IMR-90 (cell line): ENCODE data around the gene ZNF473. TPM values are rescaled to one million over a fixed set of nuclear protein-coding genes. Genes with fewer than 3 reads are reported as not detected.

Source experiments
- ATAC-seq: fragments of 200-7000 bp; cut with Tn5 transposase; 2 replicates; pipeline ENCODE4 v1.9.1; 2020; ENCODE audit warnings: low read depth, mild to moderate bottlenecking, moderate library complexity
- BruUV-seq: library from RNA; stranded (reverse); fragments of 400-500 nt; replicated peaks from 2 replicates; lab custom pipeline; 2021; lab: Mats Ljungman, UMichigan
- CTCF ChIA-PET: fragments of 300-600 bp; formaldehyde crosslinking; extraction: SDS; loops from one replicate; lab custom pipeline; 2021; ENCODE audit warnings: antibody characterized with exemption; lab: Yijun Ruan, JAX
- POLR2A ChIA-PET: fragments of 300-600 bp; sonication (Branson Sonifier 250); formaldehyde crosslinking; loops from one replicate; lab custom pipeline; 2022; ENCODE audit warnings: antibody characterized with exemption; ENCODE audit not compliant: unreplicated experiment; lab: Charles Lee
- DNase-seq: peaks from one replicate; pipeline ENCODE4 v3.0.0; 2013
- H2AFZ ChIP-seq: replicated peaks from 2 replicates; pipeline ENCODE3; 2013; ENCODE audit warnings: low read length, mild to moderate bottlenecking; ENCODE audit not compliant: poor library complexity
- H2AK5ac ChIP-seq: 2 replicates; pipeline ENCODE4 v1.6.1; 2013; ENCODE audit warnings: low read depth, low read length, inconsistent platforms
- H2AK9ac ChIP-seq: replicated peaks from 2 replicates; pipeline ENCODE3; 2013; ENCODE audit warnings: mild to moderate bottlenecking, low read depth, low read length, moderate library complexity; ENCODE audit not compliant: poor library complexity
- H2BK120ac ChIP-seq: 2 replicates; pipeline ENCODE4 v1.6.1; 2013; ENCODE audit warnings: low read depth, low read length, inconsistent platforms
- H2BK15ac ChIP-seq: 3 replicates; pipeline ENCODE4 v1.6.1; 2013; ENCODE audit warnings: low read depth, low read length, inconsistent platforms
- H2BK20ac ChIP-seq: 2 replicates; pipeline ENCODE4 v1.6.1; 2013; ENCODE audit warnings: low read depth, mild to moderate bottlenecking, inconsistent platforms, low read length, moderate library complexity
- H2BK5ac ChIP-seq: 2 replicates; pipeline ENCODE4 v1.6.1; 2013; ENCODE audit warnings: mild to moderate bottlenecking, low read depth, low read length, inconsistent platforms; ENCODE audit not compliant: poor library complexity, severe bottlenecking
- H3K14ac ChIP-seq: replicated peaks from 2 replicates; pipeline ENCODE4 v1.6.1; 2013; ENCODE audit warnings: low read depth, low read length, inconsistent platforms
- H3K18ac ChIP-seq: 2 replicates; pipeline ENCODE4 v1.6.1; 2013; ENCODE audit warnings: low read depth, low read length, control low read depth
- H3K23ac ChIP-seq: 2 replicates; pipeline ENCODE4 v1.6.1; 2013; ENCODE audit warnings: low read depth, low read length, inconsistent platforms
- H3K27ac ChIP-seq: 2 replicates; pipeline ENCODE4 v1.5.1; 2013; ENCODE audit warnings: mild to moderate bottlenecking, control low read depth, low read length; ENCODE audit not compliant: insufficient read depth
- H3K27me3 ChIP-seq: 2 replicates; pipeline ENCODE4 v1.6.1; 2013; ENCODE audit warnings: low read length; ENCODE audit not compliant: control insufficient read depth, insufficient read depth
- H3K36me3 ChIP-seq: 2 replicates; pipeline ENCODE4 v1.6.1; 2013; ENCODE audit warnings: low read length, mixed read lengths; ENCODE audit not compliant: control insufficient read depth, insufficient read depth
- H3K4ac ChIP-seq: 2 replicates; pipeline ENCODE4 v1.6.1; 2013; ENCODE audit warnings: low read depth, low read length, inconsistent platforms
- H3K4me1 ChIP-seq: 2 replicates; pipeline ENCODE4 v1.6.1; 2013; ENCODE audit warnings: low read length, mixed read lengths; ENCODE audit not compliant: control insufficient read depth, insufficient read depth
- H3K4me2 ChIP-seq: 2 replicates; pipeline ENCODE4 v1.6.1; 2013; ENCODE audit warnings: low read depth, mild to moderate bottlenecking, control low read depth, low read length, moderate library complexity
- H3K4me3 ChIP-seq: 2 replicates; pipeline ENCODE4 v1.5.1; 2013; ENCODE audit warnings: low read depth, mild to moderate bottlenecking, control low read depth, low read length, moderate library complexity; ENCODE audit not compliant: insufficient read depth
- H3K56ac ChIP-seq: 2 replicates; pipeline ENCODE4 v1.6.1; 2013; ENCODE audit warnings: low read length, inconsistent platforms; ENCODE audit not compliant: insufficient read depth; ENCODE audit errors: extremely low read depth
- H3K79me1 ChIP-seq, 2 experiments: 2 replicates each; pipeline ENCODE4 v1.6.1; 2013; ENCODE audit warnings: low read length in 2 of 2, inconsistent platforms in 1 of 2, low read depth in 1 of 2
- H3K9ac ChIP-seq: 2 replicates; pipeline ENCODE4 v1.6.1; 2013; ENCODE audit warnings: low read depth, low read length, control low read depth
- H3K9me1 ChIP-seq: 2 replicates; pipeline ENCODE4 v1.6.1; 2013; ENCODE audit warnings: low read length, inconsistent platforms; ENCODE audit not compliant: insufficient read depth
- H3K9me3 ChIP-seq: 2 replicates; pipeline ENCODE4 v1.6.1; 2013; ENCODE audit warnings: low read length; ENCODE audit not compliant: control insufficient read depth, insufficient read depth
- H4K20me1 ChIP-seq: 2 replicates; pipeline ENCODE4 v1.6.1; 2013; ENCODE audit warnings: low read length, inconsistent platforms; ENCODE audit not compliant: insufficient read depth
- H4K5ac ChIP-seq: 2 replicates; pipeline ENCODE4 v1.6.1; 2013; ENCODE audit warnings: mild to moderate bottlenecking, low read depth, low read length, control low read depth
- H4K8ac ChIP-seq, 2 experiments: 2 replicates each; pipeline ENCODE4 v1.6.1; 2013; ENCODE audit warnings: low read depth in 2 of 2, low read length in 2 of 2, control low read depth in 1 of 2, inconsistent platforms in 1 of 2
- H4K91ac ChIP-seq: 2 replicates; pipeline ENCODE4 v1.6.1; 2013; ENCODE audit warnings: low read depth, low read length, inconsistent platforms; ENCODE audit not compliant: insufficient read depth
- BHLHE40 ChIP-seq: fragments of 150-350 bp; IDR thresholded peaks from 2 replicates; pipeline ENCODE4 v1.6.1; 2016; ENCODE audit warnings: mild to moderate bottlenecking, low read depth, low read length
- CEBPB ChIP-seq: IDR thresholded peaks from 2 replicates; pipeline ENCODE4 v1.6.1; 2012; ENCODE audit warnings: low read depth, low read length, improper control_type of control experiment
- CHD1 ChIP-seq: IDR thresholded peaks from 2 replicates; pipeline ENCODE4 v1.6.1; 2012; ENCODE audit warnings: low read depth, low read length, improper control_type of control experiment
- MAZ ChIP-seq: IDR thresholded peaks from 2 replicates; pipeline ENCODE4 v1.6.1; 2012; ENCODE audit warnings: low read depth, mild to moderate bottlenecking, low read length, improper control_type of control experiment, moderate library complexity, borderline replicate concordance
- MXI1 ChIP-seq: IDR thresholded peaks from 2 replicates; pipeline ENCODE4 v1.6.1; 2012; ENCODE audit warnings: low read depth, mild to moderate bottlenecking, low read length, moderate library complexity, borderline replicate concordance
- NFE2L2 ChIP-seq: fragments of 150-350 bp; IDR thresholded peaks from 2 replicates; pipeline ENCODE4 v1.6.1; 2016; ENCODE audit warnings: low read depth, mild to moderate bottlenecking, low read length
- RAD21 ChIP-seq: IDR thresholded peaks from 2 replicates; pipeline ENCODE4 v1.6.1; 2012; ENCODE audit warnings: low read length, improper control_type of control experiment
- RCOR1 ChIP-seq: IDR thresholded peaks from 2 replicates; pipeline ENCODE4 v1.6.1; 2012; ENCODE audit warnings: mild to moderate bottlenecking, low read length, improper control_type of control experiment; ENCODE audit not compliant: insufficient replicate concordance
- RFX5 ChIP-seq: IDR thresholded peaks from 2 replicates; pipeline ENCODE4 v1.8.0; 2012; ENCODE audit warnings: low read depth, mild to moderate bottlenecking, low read length, moderate library complexity
- WGBS, 2 experiments: methylation state at CpG; one replicate each; pipeline versions ENCODE4 v1.1.5 to v1.1.7; 2013; ENCODE audit warnings: missing lambda C conversion rate in 2 of 2; ENCODE audit not compliant: insufficient read length in 1 of 2; ENCODE audit errors: extremely low coverage in 2 of 2; 5-methylcytosine and 5-hydroxymethylcytosine counted together
- dilution Hi-C: fragments of 300-500 bp; cut with HindIII; formaldehyde crosslinking; loops from one replicate; pipeline ENCODE4 v1.14.3; 2018; ENCODE audit warnings: low sequenced_read_pairs; ENCODE audit not compliant: unreplicated experiment
- in situ Hi-C: fragments of 300-500 bp; cut with MboI; formaldehyde crosslinking; loops from 3 replicates; pipeline ENCODE4 v1.14.3; 2019; ENCODE audit warnings: low sequenced_read_pairs, inconsistent platforms, mixed read lengths
- intact Hi-C: fragments of 100-400 bp; cut with micrococcal nuclease; formaldehyde crosslinking; loops from 2 replicates; pipeline ENCODE4 v1.10.0; 2022
- polyA plus RNA-seq, 3 experiments: library from polyadenylated mRNA; depleted of rRNA; stranded (reverse); fragments of >200 nt; gene quantifications; 2 replicates each; pipeline ENCODE4 v1.2.3, GENCODE V29; 2012; ENCODE audit warnings: low replicate concordance in 1 of 3
- total RNA-seq: library from RNA; depleted of rRNA; stranded (reverse); fragments of >200 nt; gene quantifications from 2 replicates; pipeline ENCODE4 v1.2.3, GENCODE V29; 2012
- TF ChIP-seq, protein P1 (sequence below): fragments of 150-350 bp; IDR thresholded peaks from 2 replicates; pipeline ENCODE4 v1.6.1; 2016; ENCODE audit warnings: low read depth, mild to moderate bottlenecking, low read length, moderate library complexity, borderline replicate concordance
- TF ChIP-seq, protein P2 (sequence below): conservative IDR thresholded peaks from 2 replicates; pipeline ENCODE4 v1.5.1; 2012; ENCODE audit warnings: mild to moderate bottlenecking, low read depth, low read length, improper control_type of control experiment
- TF ChIP-seq, protein P3 (sequence below): fragments of 150-350 bp; IDR thresholded peaks from 2 replicates; pipeline ENCODE4 v1.6.1; 2017; ENCODE audit warnings: mild to moderate bottlenecking, antibody characterized with exemption, low read length, low read depth

The ZNF473 gene
- total and polyA plus RNA-seq, 2 of the 4 experiments (the other 2 are of a cell fraction) = 4.5 to 13.3 TPM

DNA sequence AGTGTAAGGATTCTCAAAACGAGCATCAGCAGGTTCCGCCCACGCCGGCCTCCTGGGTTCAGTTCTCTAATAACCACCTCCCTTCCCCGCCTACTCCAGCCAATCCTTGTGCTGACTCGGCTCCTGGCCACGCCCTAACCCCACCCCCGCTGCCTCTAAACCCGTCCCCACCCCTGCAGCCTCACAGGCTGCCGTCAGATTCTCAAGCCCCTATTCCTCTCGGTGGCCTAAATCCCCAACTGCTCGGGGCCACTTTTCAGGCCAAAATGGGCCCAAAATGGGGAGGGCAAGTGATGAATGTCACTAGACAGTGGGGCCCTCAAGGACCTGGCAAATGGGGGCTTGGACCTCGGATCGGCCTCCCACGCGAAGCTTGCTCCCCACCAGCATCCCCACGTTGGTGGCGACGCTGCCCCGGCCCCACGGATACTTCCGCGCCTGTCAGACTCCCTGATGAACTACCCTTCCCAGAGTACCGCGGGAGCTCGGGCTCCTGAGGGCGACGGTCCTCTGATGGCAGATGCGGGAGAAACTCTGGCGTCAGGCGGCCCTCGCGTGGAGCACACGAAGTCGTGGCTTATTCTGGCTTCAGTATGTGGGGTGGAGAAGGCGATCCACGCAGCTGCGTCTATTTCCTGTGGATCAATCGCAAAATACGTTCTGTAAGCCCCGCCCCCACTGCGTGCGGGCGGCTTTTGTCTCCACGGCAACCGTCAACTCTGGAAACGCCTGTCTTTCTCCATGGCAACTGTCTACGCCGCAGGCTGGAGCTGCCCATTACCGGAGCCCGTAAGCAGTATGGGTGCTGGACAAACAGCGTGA lies 24.8 kb downstream of the ZNF473 start:
- Histone ChIP-seq H3K36me3 (peaks cover 16% of the 10 kb centered on the region), H2AK9ac (peak overlapping the region; percentile 3), H3K4me1 (no peaks in the 10 kb centered on the region), H3K23ac (no peak overlapping the region), H3K27ac (no peak overlapping the region), H4K8ac (no peak overlapping the region), H3K79me1 (no peaks in the 10 kb centered on the region; a peak in 1 of 4 replicates), H3K9ac (peak overlapping the region; percentile 1; the same call in 1 of the 2 replicates), H2AFZ (peak overlapping the region; percentile 96), H3K9me3 (peaks cover 22% of the 10 kb centered on the region), H3K4me3 (peak overlapping the region; percentile 57), H2BK20ac (no peak overlapping the region), H3K27me3 (no peaks in the 10 kb centered on the region), H3K4ac (no peak overlapping the region), H2BK120ac (no peak overlapping the region), H4K20me1 (no peaks in the 10 kb centered on the region), H4K91ac (no peak overlapping the region), H2AK5ac (no peak overlapping the region), H2BK5ac (no peak overlapping the region), H4K5ac (no peak overlapping the region), H3K56ac (no peak overlapping the region), H3K18ac (no peak overlapping the region), H3K14ac (no peak overlapping the region), H2BK15ac (no peak overlapping the region), H3K9me1 (no peaks in the 10 kb centered on the region), H3K4me2 (peak overlapping the region; percentile 72)
- DNase-seq (peak; percentile 79), ATAC-seq (peak; percentile 96)
- intact Hi-C loops (no loop called here), in situ Hi-C loops (no loop called here), dilution Hi-C loops (no loop called here)
- TF ChIP-seq, protein P1, sequence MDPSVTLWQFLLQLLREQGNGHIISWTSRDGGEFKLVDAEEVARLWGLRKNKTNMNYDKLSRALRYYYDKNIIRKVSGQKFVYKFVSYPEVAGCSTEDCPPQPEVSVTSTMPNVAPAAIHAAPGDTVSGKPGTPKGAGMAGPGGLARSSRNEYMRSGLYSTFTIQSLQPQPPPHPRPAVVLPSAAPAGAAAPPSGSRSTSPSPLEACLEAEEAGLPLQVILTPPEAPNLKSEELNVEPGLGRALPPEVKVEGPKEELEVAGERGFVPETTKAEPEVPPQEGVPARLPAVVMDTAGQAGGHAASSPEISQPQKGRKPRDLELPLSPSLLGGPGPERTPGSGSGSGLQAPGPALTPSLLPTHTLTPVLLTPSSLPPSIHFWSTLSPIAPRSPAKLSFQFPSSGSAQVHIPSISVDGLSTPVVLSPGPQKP = no peak
- TF ChIP-seq NFE2L2 = no peak
- TF ChIP-seq BHLHE40 = 0 out of 2 replicates have a peak, but pooled peaks have one; percentile 8
- TF ChIP-seq, protein P2, sequence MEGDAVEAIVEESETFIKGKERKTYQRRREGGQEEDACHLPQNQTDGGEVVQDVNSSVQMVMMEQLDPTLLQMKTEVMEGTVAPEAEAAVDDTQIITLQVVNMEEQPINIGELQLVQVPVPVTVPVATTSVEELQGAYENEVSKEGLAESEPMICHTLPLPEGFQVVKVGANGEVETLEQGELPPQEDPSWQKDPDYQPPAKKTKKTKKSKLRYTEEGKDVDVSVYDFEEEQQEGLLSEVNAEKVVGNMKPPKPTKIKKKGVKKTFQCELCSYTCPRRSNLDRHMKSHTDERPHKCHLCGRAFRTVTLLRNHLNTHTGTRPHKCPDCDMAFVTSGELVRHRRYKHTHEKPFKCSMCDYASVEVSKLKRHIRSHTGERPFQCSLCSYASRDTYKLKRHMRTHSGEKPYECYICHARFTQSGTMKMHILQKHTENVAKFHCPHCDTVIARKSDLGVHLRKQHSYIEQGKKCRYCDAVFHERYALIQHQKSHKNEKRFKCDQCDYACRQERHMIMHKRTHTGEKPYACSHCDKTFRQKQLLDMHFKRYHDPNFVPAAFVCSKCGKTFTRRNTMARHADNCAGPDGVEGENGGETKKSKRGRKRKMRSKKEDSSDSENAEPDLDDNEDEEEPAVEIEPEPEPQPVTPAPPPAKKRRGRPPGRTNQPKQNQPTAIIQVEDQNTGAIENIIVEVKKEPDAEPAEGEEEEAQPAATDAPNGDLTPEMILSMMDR = no peak
- TF ChIP-seq MAZ = no peak
- TF ChIP-seq CEBPB = no peak
- no peak for TF ChIP-seq CHD1
- TF ChIP-seq MXI1 = 0 out of 2 replicates have a peak, but pooled peaks have one; percentile 13
- no peak for TF ChIP-seq RCOR1
- TF ChIP-seq, protein P3, sequence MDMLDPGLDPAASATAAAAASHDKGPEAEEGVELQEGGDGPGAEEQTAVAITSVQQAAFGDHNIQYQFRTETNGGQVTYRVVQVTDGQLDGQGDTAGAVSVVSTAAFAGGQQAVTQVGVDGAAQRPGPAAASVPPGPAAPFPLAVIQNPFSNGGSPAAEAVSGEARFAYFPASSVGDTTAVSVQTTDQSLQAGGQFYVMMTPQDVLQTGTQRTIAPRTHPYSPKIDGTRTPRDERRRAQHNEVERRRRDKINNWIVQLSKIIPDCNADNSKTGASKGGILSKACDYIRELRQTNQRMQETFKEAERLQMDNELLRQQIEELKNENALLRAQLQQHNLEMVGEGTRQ = no peak
- no peak for TF ChIP-seq RAD21
- peak; percentile 95 for TF ChIP-seq RFX5
- POLR2A ChIA-PET = interaction anchor here (0.7 kb wide), 1 partner anchor 28 kb away, joined by 3 read pairs; no protein-coding TSS in a partner anchor
- CTCF ChIA-PET = interaction anchor here (0.7 to 0.9 kb wide), 2 partner anchors 15 to 112 kb away, joined by 3 read pairs; no protein-coding TSS in a partner anchor
- no TSS peak for BruUV-seq
- WGBS, 2 experiments = 3% methylated on average over 13 of the region's 52 CpGs; no CpG with 5 or more reads in 1 of the 2 experiments
